Hematopoietic multipotent progenitor cell treated with erythropoietin and hydrocortisone succinate and interleukin-3 and kit ligand, for 15 days (in vitro differentiated cells): ENCODE measurements around the gene FCGR2B.
"Not testable (repeated sequence)": the region's sequence is repeated elsewhere in the genome, so short reads cannot be mapped to it uniquely, and the experiment has no call there.

Experiments
- DNase-seq: peaks from one replicate; pipeline ENCODE4 v3.0.0-alpha.2; 2015; ENCODE audit warnings: low spot score

FCGR2B gene

GRCh38 chr1:161662684-161663339 is at the start of gene FCGR2B:
TSS of gene FCGR2B (plus strand) at chr1:161663143. CDS start at chr1:161663242, 99 bp downstream.
- not testable (repeated sequence) for DNase-seq

- not testable (repeated sequence) for DNase-seq
These were observed 46.5 kb upstream of the FCGR2B start for GRCh38 chr1:161616417-161616816.

- DNase-seq, result not testable (repeated sequence)
These were observed 44.4 kb upstream of the FCGR2B start for GRCh38 chr1:161618517-161618916.

GRCh38 chr1:161620399-161620798 is 42.5 kb upstream of the FCGR2B start:
- DNase-seq, result not testable (repeated sequence)

- peak; percentile 86 for DNase-seq
These were observed 41.6 kb upstream of the FCGR2B start for GRCh38 chr1:161621181-161622000.

GRCh38 chr1:161622054-161622453 is 40.9 kb upstream of the FCGR2B start:
- peak; percentile 59 for DNase-seq

GRCh38 chr1:161623401-161624051 is 39.4 kb upstream of the FCGR2B start:
- peak; percentile 89 for DNase-seq

GRCh38 chr1:161624605-161625004 is 38.3 kb upstream of the FCGR2B start:
- DNase-seq, result peak; percentile 56

- DNase-seq, result not testable (repeated sequence)
These were observed 36.3 kb upstream of the FCGR2B start for GRCh38 chr1:161626445-161627146.

GRCh38 chr1:161630128-161630742 is 32.7 kb upstream of the FCGR2B start:
- DNase-seq, result not testable (repeated sequence)

- no peak for DNase-seq
These were observed 31.9 kb upstream of the FCGR2B start, which contains the start of gene FCGR3B for GRCh38 chr1:161631076-161631475. TSS of gene FCGR3B (minus strand) at chr1:161631176. CDS start at chr1:161631094, 82 bp downstream.

GRCh38 chr1:161634993-161635392 is 27.9 kb upstream of the FCGR2B start:
- not testable (repeated sequence) for DNase-seq

GRCh38 chr1:161636189-161636782 is 26.7 kb upstream of the FCGR2B start:
- not testable (repeated sequence) for DNase-seq

- DNase-seq, result not testable (repeated sequence)
These were observed 26.0 kb upstream of the FCGR2B start for GRCh38 chr1:161636976-161637375.

GRCh38 chr1:161638251-161638993 is 24.5 kb upstream of the FCGR2B start:
- DNase-seq, result peak; percentile 33

- DNase-seq, result peak; percentile 77
These were observed 23.7 kb upstream of the FCGR2B start for GRCh38 chr1:161639203-161639602.

- DNase-seq, result peak; percentile 45
These were observed 20.2 kb upstream of the FCGR2B start for GRCh38 chr1:161642697-161643096.

- DNase-seq, result not testable (repeated sequence)
These were observed 19.3 kb upstream of the FCGR2B start for GRCh38 chr1:161643481-161644208.

- not testable (repeated sequence) for DNase-seq
These were observed 18.1 kb upstream of the FCGR2B start for GRCh38 chr1:161644855-161645254.
